Spinal cord (tissue), 10 donors: ENCODE results near the gene FOXN3. TPM values are rescaled to one million over a fixed set of nuclear protein-coding genes. Genes with fewer than 3 reads are reported as not detected.

Source experiments
- DNase-seq, 6 donors: peaks; one replicate each; pipeline versions ENCODE4 v3.0.0 to v3.0.0-alpha.2; 2013 to 2015; ENCODE audit warnings: low spot score in 6 of 6, low read depth in 4 of 6
- H3K27ac ChIP-seq: one replicate; pipeline ENCODE4 v1.5.1; 2013; ENCODE audit warnings: low read depth, low read length, control low read depth
- H3K27me3 ChIP-seq: one replicate; pipeline ENCODE4 v1.6.1; 2013; ENCODE audit warnings: low read length; ENCODE audit not compliant: control insufficient read depth, insufficient read depth
- H3K36me3 ChIP-seq: one replicate; pipeline ENCODE4 v1.6.1; 2013; ENCODE audit warnings: low read length; ENCODE audit not compliant: control insufficient read depth, insufficient read depth
- H3K4me1 ChIP-seq: one replicate; pipeline ENCODE4 v1.6.1; 2013; ENCODE audit warnings: low read length; ENCODE audit not compliant: control insufficient read depth, insufficient read depth
- H3K4me3 ChIP-seq: one replicate; pipeline ENCODE4 v1.5.1; 2013; ENCODE audit warnings: low read depth, low read length, control low read depth
- H3K9me3 ChIP-seq: one replicate; pipeline ENCODE4 v1.6.1; 2013; ENCODE audit warnings: low read length; ENCODE audit not compliant: control insufficient read depth, insufficient read depth
- WGBS: methylation state at CpG from one replicate; pipeline ENCODE4 v1.1.5; 2013; ENCODE audit warnings: missing lambda C conversion rate; ENCODE audit not compliant: insufficient coverage; 5-methylcytosine and 5-hydroxymethylcytosine counted together
- polyA plus RNA-seq, 2 donors: library from polyadenylated mRNA; unstranded; fragments of 120-200 nt; gene quantifications; one replicate each; pipeline ENCODE4 v1.2.1, GENCODE V29; 2013; ENCODE audit not compliant: insufficient read length in 2 of 2
- total RNA-seq, 2 donors: library from RNA; depleted of rRNA in 1 of 2; stranded (reverse); fragments of 120-200 nt in 1 of 2; fragments of >200 nt in 1 of 2; gene quantifications; one replicate each; pipeline versions ENCODE4 v1.2.3 to v1.2.4, GENCODE V29; 2013 to 2014
- donor health status: healthy.

The FOXN3 gene
- total and polyA plus RNA-seq, 4 donors, result 37.8 to 56.8 (median 46.8) TPM

- Histone ChIP-seq H3K9me3 (no peaks in the 10 kb centered on the region), H3K27ac (no peak overlapping the region), H3K27me3 (no peaks in the 10 kb centered on the region), H3K4me3 (no peak overlapping the region), H3K36me3 (no peaks in the 10 kb centered on the region), H3K4me1 (no peaks in the 10 kb centered on the region)
- 78% methylated on average over 12 of the region's 15 CpGs for WGBS
- DNase-seq, result no peak
Observed at GRCh38 chr14:89435892-89436656, 19.0 kb upstream of the FOXN3 start.

GRCh38 chr14:89435492-89435891, 18.5 kb upstream of the FOXN3 start:
- Histone ChIP-seq H3K36me3 (no peaks in the 10 kb centered on the region), H3K9me3 (no peaks in the 10 kb centered on the region), H3K27ac (no peak overlapping the region), H3K4me3 (no peak overlapping the region), H3K27me3 (no peaks in the 10 kb centered on the region), H3K4me1 (no peaks in the 10 kb centered on the region)
- DNase-seq, result no peak
- 79% methylated on average over 3 of the region's 7 CpGs for WGBS

GRCh38 chr14:89432226-89432625, 15.2 kb upstream of the FOXN3 start:
- Histone ChIP-seq H3K27ac (no peak overlapping the region), H3K36me3 (no peaks in the 10 kb centered on the region), H3K9me3 (no peaks in the 10 kb centered on the region), H3K4me3 (no peak overlapping the region), H3K4me1 (peaks cover 15% of the 10 kb centered on the region), H3K27me3 (no peaks in the 10 kb centered on the region)
- 90% methylated on average over 4 of the region's 4 CpGs for WGBS
- DNase-seq, result no peak

- no peak overlapping the region for H3K4me3 ChIP-seq
- H3K27ac ChIP-seq, result peak overlapping the region; percentile 40
- H3K9me3 ChIP-seq, result no peaks in the 10 kb centered on the region
- 62% methylated on average over 2 of the region's 9 CpGs for WGBS
- H3K27me3 ChIP-seq, result no peaks in the 10 kb centered on the region
- peaks cover 15% of the 10 kb centered on the region for H3K4me1 ChIP-seq
- H3K36me3 ChIP-seq, result no peaks in the 10 kb centered on the region
- no peak for DNase-seq
Observed at GRCh38 chr14:89430391-89431236, 13.6 kb upstream of the FOXN3 start.

GRCh38 chr14:89429199-89430181, 12.5 kb upstream of the FOXN3 start:
- Histone ChIP-seq H3K27me3 (no peaks in the 10 kb centered on the region), H3K4me3 (no peak overlapping the region), H3K36me3 (no peaks in the 10 kb centered on the region), H3K27ac (peak overlapping the region; percentile 57), H3K9me3 (no peaks in the 10 kb centered on the region), H3K4me1 (peaks cover 15% of the 10 kb centered on the region)
- DNase-seq, result peak in 3 of 6 donors; percentile 31 to 90 (median 64)
- whole genome bisulfite sequencing, result 19% methylated on average over 9 of the region's 14 CpGs

GRCh38 chr14:89428546-89429198, 11.6 kb upstream of the FOXN3 start:
- WGBS, result 33% methylated on average over 16 of the region's 17 CpGs
- H3K4me3 ChIP-seq, result no peak overlapping the region
- H3K9me3 ChIP-seq, result no peaks in the 10 kb centered on the region
- peak in 3 of 6 donors; percentile 14 to 94 (median 62) for DNase-seq
- no peaks in the 10 kb centered on the region for H3K27me3 ChIP-seq
- peak overlapping the region; percentile 54 for H3K27ac ChIP-seq
- no peaks in the 10 kb centered on the region for H3K36me3 ChIP-seq
- peaks cover 15% of the 10 kb centered on the region for H3K4me1 ChIP-seq

- no peak overlapping the region for H3K27ac ChIP-seq
Observed at GRCh38 chr14:89428173-89428523, 11.1 kb upstream of the FOXN3 start.

DNA sequence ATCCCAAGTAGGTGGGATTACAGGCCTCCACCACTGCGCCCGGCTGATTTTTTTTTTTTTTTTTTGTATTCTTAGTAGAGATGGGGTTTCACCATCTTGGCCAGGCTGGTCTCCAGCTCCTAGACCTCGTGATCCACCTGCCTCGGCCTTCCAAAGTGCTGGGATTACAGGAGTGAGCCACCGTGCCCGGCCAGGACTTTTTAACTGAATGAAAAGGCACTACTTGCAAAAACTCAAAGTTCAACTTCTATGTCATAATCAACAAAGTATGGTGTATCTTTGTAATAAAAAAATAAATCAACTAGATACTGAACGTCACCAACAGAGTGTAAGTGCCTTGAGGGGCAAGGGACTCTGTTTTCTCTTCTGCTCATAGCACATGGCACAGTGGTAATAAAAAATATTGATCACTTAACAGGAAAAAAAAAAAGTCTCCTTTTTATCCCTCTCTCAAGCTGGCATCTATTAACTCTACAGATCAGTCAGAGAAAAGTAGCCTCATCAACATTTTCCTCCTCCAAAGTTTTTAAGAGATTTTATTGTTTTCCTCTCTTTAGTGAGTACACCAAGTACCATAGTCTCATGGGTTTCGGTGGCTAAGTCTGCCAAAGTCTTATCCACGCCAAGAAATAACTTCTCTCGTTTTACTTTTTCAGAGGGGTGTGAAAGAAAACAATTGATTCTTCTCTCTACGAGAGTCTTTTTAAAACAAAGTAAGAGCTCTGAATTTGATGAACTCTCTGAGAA, 10.6 kb upstream of the FOXN3 start:
- H3K9me3 ChIP-seq, result no peaks in the 10 kb centered on the region
- H3K4me1 ChIP-seq, result peaks cover 15% of the 10 kb centered on the region
- no peaks in the 10 kb centered on the region for H3K27me3 ChIP-seq
- WGBS, result no CpG with 5 or more reads among the region's 11 CpGs
- H3K36me3 ChIP-seq, result no peaks in the 10 kb centered on the region
- no peak overlapping the region for H3K27ac ChIP-seq
- peak in 1 of 6 donors; percentile 49 for DNase-seq
- H3K4me3 ChIP-seq, result no peak overlapping the region

More at GRCh38 chr14:89428173-89428523, 11.1 kb upstream of the FOXN3 start:
- WGBS, result 57% methylated on average over 2 of the region's 2 CpGs
- Histone ChIP-seq H3K27me3 (no peaks in the 10 kb centered on the region), H3K9me3 (no peaks in the 10 kb centered on the region), H3K36me3 (no peaks in the 10 kb centered on the region), H3K4me1 (peaks cover 15% of the 10 kb centered on the region), H3K4me3 (no peak overlapping the region)
- DNase-seq, result no peak
